H9 (cell line): ENCODE data around the gene ASCC3. TPM values are rescaled to one million over a fixed set of nuclear protein-coding genes. Genes with fewer than 3 reads are reported as not detected.

Experiments used
- DNase-seq: peaks from one replicate; pipeline ENCODE4 v3.0.0-alpha.2; 2017
- H2AFZ ChIP-seq: one replicate; pipeline ENCODE4 v1.6.1; 2013; ENCODE audit warnings: mild to moderate bottlenecking, low read length, control low read depth, moderate library complexity
- H2AK5ac ChIP-seq: 2 replicates; pipeline ENCODE4 v1.6.1; 2013; ENCODE audit warnings: low read length, control low read depth, mixed read lengths; ENCODE audit not compliant: insufficient read length
- H2BK120ac ChIP-seq: one replicate; pipeline ENCODE4 v1.6.1; 2013; ENCODE audit warnings: low read depth, mild to moderate bottlenecking, low read length, control low read depth, inconsistent platforms; ENCODE audit not compliant: poor library complexity, severe bottlenecking
- H2BK12ac ChIP-seq: 2 replicates; pipeline ENCODE4 v1.6.1; 2013; ENCODE audit warnings: low read length, control low read depth, mixed read lengths, low read depth; ENCODE audit not compliant: insufficient read length
- H2BK15ac ChIP-seq: 2 replicates; pipeline ENCODE4 v1.6.1; 2013; ENCODE audit warnings: low read depth, low read length, control low read depth
- H2BK20ac ChIP-seq: one replicate; pipeline ENCODE4 v1.6.1; 2013; ENCODE audit warnings: low read depth, mild to moderate bottlenecking, low read length, control low read depth, inconsistent platforms; ENCODE audit not compliant: poor library complexity, severe bottlenecking
- H2BK5ac ChIP-seq: 2 replicates; pipeline ENCODE4 v1.6.1; 2013; ENCODE audit warnings: low read length, control low read depth, mixed read lengths; ENCODE audit not compliant: insufficient read length
- H3K14ac ChIP-seq: 2 replicates; pipeline ENCODE4 v1.6.1; 2013; ENCODE audit warnings: low read length, control low read depth; ENCODE audit not compliant: insufficient read depth
- H3K18ac ChIP-seq: 2 replicates; pipeline ENCODE4 v1.6.1; 2013; ENCODE audit warnings: low read depth, mild to moderate bottlenecking, mixed read lengths, low read length, control low read depth; ENCODE audit not compliant: insufficient read length
- H3K23ac ChIP-seq: 2 replicates; pipeline ENCODE4 v1.6.1; 2013; ENCODE audit warnings: low read length, control low read depth, mixed read lengths, low read depth; ENCODE audit not compliant: insufficient read length
- H3K23me2 ChIP-seq: 2 replicates; pipeline ENCODE4 v1.6.1; 2013; ENCODE audit warnings: low read depth, mild to moderate bottlenecking, mixed read lengths, low read length, control low read depth; ENCODE audit not compliant: insufficient read length, poor library complexity, severe bottlenecking
- H3K27ac ChIP-seq: 2 replicates; pipeline ENCODE4 v1.5.1; 2013; ENCODE audit warnings: low read length, control low read depth, mixed read lengths, low read depth; ENCODE audit not compliant: insufficient read length
- H3K27me3 ChIP-seq: 2 replicates; pipeline ENCODE4 v1.6.1; 2013; ENCODE audit warnings: low read length, control low read depth, inconsistent platforms; ENCODE audit not compliant: insufficient read depth
- H3K4ac ChIP-seq: 2 replicates; pipeline ENCODE4 v1.6.1; 2013; ENCODE audit warnings: low read depth, mild to moderate bottlenecking, control low read depth, inconsistent platforms, low read length, moderate library complexity
- H3K4me1 ChIP-seq: 2 replicates; pipeline ENCODE4 v1.6.1; 2013; ENCODE audit warnings: low read length, control low read depth, inconsistent platforms; ENCODE audit not compliant: insufficient read depth
- H3K4me2 ChIP-seq: 2 replicates; pipeline ENCODE4 v1.6.1; 2013; ENCODE audit warnings: low read length, control low read depth, mixed read lengths; ENCODE audit not compliant: insufficient read length, insufficient read depth
- H3K56ac ChIP-seq: 2 replicates; pipeline ENCODE4 v1.6.1; 2013; ENCODE audit warnings: low read depth, mild to moderate bottlenecking, mixed read lengths, low read length, control low read depth; ENCODE audit not compliant: insufficient read length
- H3K79me1 ChIP-seq: 2 replicates; pipeline ENCODE4 v1.6.1; 2013; ENCODE audit warnings: low read depth, mild to moderate bottlenecking, moderate library complexity, low read length, control low read depth, inconsistent platforms; ENCODE audit not compliant: insufficient read depth, poor library complexity, severe bottlenecking
- H3K79me2 ChIP-seq: 2 replicates; pipeline ENCODE4 v1.6.1; 2013; ENCODE audit warnings: low read length, control low read depth, inconsistent platforms; ENCODE audit not compliant: insufficient read depth
- H3K9ac ChIP-seq: 2 replicates; pipeline ENCODE4 v1.6.1; 2013; ENCODE audit warnings: low read length, control low read depth, mixed read lengths; ENCODE audit not compliant: insufficient read length; ENCODE audit errors: extremely low read depth
- H3K9me3 ChIP-seq: one replicate; pipeline ENCODE4 v1.6.1; 2013; ENCODE audit warnings: low read depth, low read length, inconsistent platforms; ENCODE audit not compliant: control insufficient read depth
- H3T11ph ChIP-seq: one replicate; pipeline ENCODE4 v1.6.1; 2013; ENCODE audit warnings: mild to moderate bottlenecking, low read length, control low read depth, inconsistent platforms
- H4K20me1 ChIP-seq: one replicate; pipeline ENCODE4 v1.6.1; 2013; ENCODE audit not compliant: control insufficient read depth, insufficient read length, insufficient read depth
- H4K5ac ChIP-seq: 2 replicates; pipeline ENCODE4 v1.6.1; 2013; ENCODE audit warnings: low read depth, mild to moderate bottlenecking, mixed read lengths, low read length, control low read depth; ENCODE audit not compliant: insufficient read length
- H4K8ac ChIP-seq: replicated peaks from 2 replicates; pipeline ENCODE4 v1.6.1; 2013; ENCODE audit warnings: low read length, control low read depth, mixed read lengths, low read depth; ENCODE audit not compliant: insufficient read length
- H4K91ac ChIP-seq: 2 replicates; pipeline ENCODE4 v1.6.1; 2013; ENCODE audit warnings: low read depth, mild to moderate bottlenecking, moderate library complexity, mixed read lengths, low read length, control low read depth; ENCODE audit not compliant: insufficient read length
- H3K27ac Mint-ChIP-seq, 3 experiments: 2 replicates in 2 of 3; 3 replicates in 1 of 3; pipeline ENCODE4 v1.8.0; 2020 to 2021; ENCODE audit warnings: mixed read lengths in 3 of 3, mild to moderate bottlenecking in 1 of 3, moderate library complexity in 1 of 3
- H3K27me3 Mint-ChIP-seq: 2 replicates; pipeline ENCODE4 v1.8.0; 2021; ENCODE audit warnings: low read depth, mild to moderate bottlenecking, moderate library complexity, mixed read lengths
- H3K36me3 Mint-ChIP-seq, 3 experiments: 2 replicates in 2 of 3; 3 replicates in 1 of 3; pipeline ENCODE4 v1.8.0; 2020 to 2021; ENCODE audit warnings: low read depth in 3 of 3, mixed read lengths in 3 of 3; ENCODE audit not compliant: insufficient read depth in 1 of 3
- H3K4me1 Mint-ChIP-seq, 2 experiments: 2 replicates each; pipeline ENCODE4 v1.8.0; 2020; ENCODE audit warnings: mixed read lengths in 2 of 2
- H3K4me3 Mint-ChIP-seq, 2 experiments: 2 replicates in 1 of 2; 3 replicates in 1 of 2; pipeline ENCODE4 v1.8.0; 2020 to 2021; ENCODE audit warnings: mild to moderate bottlenecking in 2 of 2, mixed read lengths in 2 of 2, moderate library complexity in 1 of 2
- H3K9me3 Mint-ChIP-seq, 2 experiments: 2 replicates in 1 of 2; 3 replicates in 1 of 2; pipeline ENCODE4 v1.8.0; 2020; ENCODE audit warnings: mild to moderate bottlenecking in 2 of 2, mixed read lengths in 2 of 2, moderate library complexity in 1 of 2
- CTCF ChIP-seq: fragments of 200-600 bp; sonication (generic); conservative IDR thresholded peaks from 3 replicates; pipeline ENCODE4 v1.8.0; 2021; ENCODE audit warnings: antibody characterized with exemption, mild to moderate bottlenecking
- WGBS: extraction: QIAGEN DNeasy Blood & Tissue Kit; methylation state at CpG from one replicate; pipeline ENCODE4 v1.1.7; 2013; ENCODE audit warnings: missing lambda C conversion rate, low lambda C conversion rate, mixed read lengths; ENCODE audit not compliant: insufficient read length; ENCODE audit errors: extremely low coverage; 5-methylcytosine and 5-hydroxymethylcytosine counted together
- total RNA-seq: library from RNA; stranded (reverse); gene quantifications from 2 replicates; pipeline ENCODE4 v1.2.1, GENCODE V29; 2021

The ASCC3 gene
- total RNA-seq, 1 experiment from 2014 or later: 63.8 TPM

- no peak for TF ChIP-seq CTCF
- Mint-ChIP-seq H3K4me3 (no peak overlapping the region), H3K9me3 (no peaks in the 10 kb centered on the region), H3K36me3 (peaks cover 0 to 7% (median 0%) of the 10 kb centered on the region in 3 experiments; a peak in 2 of 7 replicates), H3K27me3 (no peaks in the 10 kb centered on the region), H3K27ac (peak overlapping the region; percentile 23 to 67 (median 34); a peak in 4 of 7 replicates), H3K4me1 (peaks cover 3 to 6% of the 10 kb centered on the region in 2 experiments; a peak in 3 of 4 replicates)
- no peaks in the 10 kb centered on the region for H3K79me1 ChIP-seq
- no peaks in the 10 kb centered on the region for H3K79me2 ChIP-seq
- WGBS: no CpG with 5 or more reads among the region's 1 CpG
- no peaks in the 10 kb centered on the region for H4K20me1 ChIP-seq
- H3K18ac ChIP-seq: no peak overlapping the region
- no peak overlapping the region for H2BK15ac ChIP-seq
- no peak overlapping the region for H3K23ac ChIP-seq
- no peak overlapping the region for H4K8ac ChIP-seq
- no peak overlapping the region for H2BK120ac ChIP-seq
- no peak overlapping the region for H2BK5ac ChIP-seq
- no peaks in the 10 kb centered on the region for H3K27me3 ChIP-seq
- H3K56ac ChIP-seq: no peak overlapping the region
- no peak overlapping the region for H3K4me2 ChIP-seq
- no peak overlapping the region for H3T11ph ChIP-seq
- H2BK12ac ChIP-seq: no peak overlapping the region
- no peak overlapping the region for H4K5ac ChIP-seq
- no peak overlapping the region for H3K4ac ChIP-seq
- H4K91ac ChIP-seq: no peak overlapping the region
- H3K23me2 ChIP-seq: no peaks in the 10 kb centered on the region
- no peak overlapping the region for H3K14ac ChIP-seq
- no peak overlapping the region for H3K27ac ChIP-seq
- H3K9me3 ChIP-seq: no peaks in the 10 kb centered on the region
- H2AK5ac ChIP-seq: no peak overlapping the region
- no peak overlapping the region for H2AFZ ChIP-seq
- H2BK20ac ChIP-seq: no peak overlapping the region
- DNase-seq: no peak
- no peaks in the 10 kb centered on the region for H3K4me1 ChIP-seq
- no peak overlapping the region for H3K9ac ChIP-seq
These were observed 156.9 kb downstream of the ASCC3 start for GRCh38 chr6:100724222-100724621.
